Erythroblast (primary cell): Measurements from ENCODE around the gene FSTL4.

Experiments
- GATA1 ChIP-seq: IDR thresholded peaks from 2 replicates; pipeline ENCODE4 v1.6.1; 2011; ENCODE audit warnings: low read depth, mild to moderate bottlenecking, control low read depth, low read length, moderate library complexity
- POLR2A ChIP-seq: IDR thresholded peaks from 2 replicates; pipeline ENCODE4 v1.6.1; 2011; ENCODE audit warnings: mild to moderate bottlenecking, low read length

DNA sequence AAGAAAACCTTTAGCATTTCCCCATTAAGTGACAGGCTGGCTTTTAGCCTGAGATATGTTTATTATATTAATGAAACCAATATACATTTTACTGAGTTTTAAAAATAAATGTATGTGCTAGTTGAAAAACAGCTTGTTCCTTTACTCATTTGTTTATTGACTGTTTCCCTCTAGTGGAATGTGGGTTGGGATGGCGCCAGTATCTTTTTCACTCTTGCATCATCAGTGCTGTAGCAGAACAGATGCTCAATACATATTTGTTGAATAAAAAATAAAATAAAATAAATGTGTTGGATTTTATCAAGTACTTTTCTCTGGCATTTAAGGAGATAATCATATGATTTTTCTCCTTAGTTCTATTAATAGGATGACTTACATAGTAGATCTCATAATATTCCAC, 43.0 kb downstream of the FSTL4 start:
- no peak for TF ChIP-seq POLR2A
- TF ChIP-seq GATA1, result no peak
